NCI-H82 (cell line): Measurements from ENCODE around the gene TLX2.
A peak's percentile ranks its signal among the peaks of the same experiment; 100 is the strongest.

Source experiments
- DNase-seq: peaks from one replicate; lab custom pipeline; 2025; lab: John Stamatoyannopoulos, UW

Gene TLX2

DNA sequence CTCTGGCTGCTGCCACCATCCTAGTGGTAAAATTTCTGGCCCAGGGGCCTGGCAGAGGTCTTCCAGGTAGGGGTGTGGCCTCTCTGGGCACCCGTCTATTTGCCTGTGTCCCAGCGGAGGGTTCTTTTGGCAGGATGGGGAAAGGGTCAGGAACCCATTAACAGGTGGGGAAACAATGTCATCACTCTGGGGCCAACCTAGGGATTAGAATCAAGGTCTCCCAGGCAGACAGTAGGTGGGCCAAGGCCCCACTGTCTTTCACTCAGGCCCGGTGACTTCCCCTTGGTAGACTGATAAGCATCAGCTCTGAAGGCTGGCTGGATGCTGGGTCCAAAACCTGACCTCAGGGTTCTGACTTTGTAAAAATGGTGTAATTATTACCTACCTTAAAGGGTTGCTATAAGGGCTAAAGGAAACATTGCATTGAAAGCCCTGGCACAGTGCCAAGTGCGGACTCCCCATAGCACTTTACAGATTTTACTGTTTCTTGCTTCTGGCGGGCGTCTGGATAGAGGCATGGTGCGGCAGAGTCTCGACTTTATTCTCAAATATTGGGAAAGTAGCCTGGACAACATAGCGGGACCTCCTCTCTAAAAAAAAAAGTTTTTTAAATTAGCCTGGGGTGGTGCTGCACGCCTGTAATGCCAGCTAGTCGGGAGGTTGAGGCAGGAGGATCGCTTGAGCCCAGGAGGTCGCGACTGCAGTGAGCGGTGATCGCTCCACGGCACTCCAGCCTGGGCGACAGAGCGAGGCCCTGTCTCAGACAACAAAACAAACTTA, 17.1 kb upstream of the TLX2 start:
- no peak for DNase-seq

DNA sequence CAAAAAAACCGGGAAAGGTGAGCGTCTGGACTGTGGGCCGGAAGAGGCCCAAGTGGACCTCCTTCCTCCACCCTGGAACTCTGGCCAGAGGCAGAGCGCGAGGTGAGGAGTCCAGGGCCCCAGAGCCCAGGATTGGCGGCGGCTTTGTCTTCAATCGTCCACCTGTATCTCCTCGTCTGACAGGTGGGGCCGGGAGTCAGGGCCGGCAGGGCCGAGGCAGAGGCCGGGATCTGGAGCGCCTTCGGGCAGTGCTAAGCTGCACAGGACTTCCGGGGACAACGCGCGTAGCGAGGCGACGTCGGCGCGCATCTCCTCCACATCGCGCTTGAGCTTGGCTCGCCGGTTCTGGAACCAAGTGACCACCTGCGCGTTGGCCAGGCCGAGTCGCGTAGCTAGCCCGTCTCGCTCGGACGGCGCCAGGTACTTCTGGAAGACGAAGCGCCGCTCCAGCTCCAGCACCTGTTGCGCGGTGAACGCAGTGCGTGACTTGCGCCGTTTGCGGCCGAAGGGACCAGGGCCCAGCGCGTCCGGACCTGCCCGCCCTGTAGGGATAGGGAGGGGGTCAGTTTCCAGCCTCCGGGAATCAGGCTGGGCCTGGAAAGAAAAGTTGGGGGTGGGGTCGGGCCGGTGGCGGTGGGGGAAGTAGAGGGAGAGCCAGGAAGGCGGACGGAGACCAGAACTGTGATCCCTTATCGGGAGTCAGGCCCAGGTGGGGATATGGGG, 16.3 kb upstream of the TLX2 start:
- DNase-seq, result no peak

DNA sequence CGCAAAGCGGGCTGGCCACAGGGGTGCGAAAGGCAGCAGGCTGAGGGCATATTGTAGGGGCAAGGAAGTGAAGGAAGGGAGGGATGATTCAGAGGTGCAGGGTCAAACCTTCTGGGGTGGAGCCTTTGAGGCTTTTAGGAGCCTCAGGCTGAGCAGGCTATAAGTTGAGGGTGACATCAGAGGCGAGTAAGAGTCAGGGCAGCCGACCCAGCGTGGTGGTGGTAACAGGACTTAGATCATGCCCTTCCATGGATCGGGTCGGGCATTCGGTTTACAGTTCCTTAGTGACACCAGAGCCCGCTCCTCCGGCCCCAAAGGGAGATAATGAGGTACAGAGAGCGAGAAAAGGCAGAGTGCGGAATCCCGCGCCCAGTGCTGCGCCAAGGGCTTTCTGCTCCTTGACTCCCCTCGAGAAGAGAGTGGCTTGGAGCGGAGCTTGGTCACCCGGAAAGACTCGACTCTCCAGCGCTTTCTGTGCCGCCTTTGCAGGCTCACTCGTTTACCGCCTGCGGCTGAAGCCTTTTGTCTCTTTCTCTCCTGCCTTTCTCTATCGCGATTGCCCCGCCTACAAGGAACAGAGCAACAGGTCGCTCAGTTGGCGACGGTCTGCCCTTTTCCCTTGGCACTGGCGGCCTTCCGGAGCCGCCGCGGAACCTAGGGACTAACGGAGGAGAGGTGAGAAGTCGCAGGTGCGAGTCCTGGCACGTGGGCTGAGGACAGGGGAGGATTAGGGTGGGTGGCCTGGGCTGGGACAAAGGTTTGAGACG, 15.6 kb upstream of the TLX2 start:
- no peak for DNase-seq

DNA sequence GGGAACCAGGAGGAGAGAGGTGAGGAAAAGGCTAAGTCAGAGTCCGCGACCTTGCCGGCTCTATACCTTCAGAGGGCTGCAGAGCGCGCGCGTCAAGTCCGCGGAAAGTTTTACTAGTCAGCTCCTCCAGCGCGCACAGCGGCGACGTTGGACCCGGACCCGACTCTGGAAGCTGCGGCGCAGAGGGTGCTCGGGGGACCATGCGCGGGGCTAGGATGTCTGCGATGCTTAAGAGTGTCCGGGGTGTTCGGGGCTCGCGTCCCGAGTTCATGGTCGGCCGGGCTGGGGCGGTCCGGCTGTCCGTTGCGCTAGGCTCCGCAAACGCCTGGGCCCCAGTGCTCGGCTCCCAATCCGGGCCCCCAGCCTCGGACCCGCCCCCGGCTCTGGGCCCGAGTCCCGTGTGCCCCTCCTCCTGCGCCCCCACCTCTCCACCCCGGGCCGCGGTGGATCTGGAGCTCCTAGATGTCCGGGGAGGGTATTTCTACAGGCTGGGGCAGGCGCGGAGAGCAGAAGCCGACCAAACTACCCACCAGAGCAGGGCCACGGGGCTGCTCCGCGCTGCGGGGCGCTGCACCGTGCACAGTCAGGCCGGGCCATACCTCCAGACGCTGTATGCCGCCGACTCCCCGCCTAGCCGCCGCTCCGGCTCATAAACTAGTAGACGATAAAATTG, 14.8 kb upstream of the TLX2 start, which contains the start of gene LBX2:
TSS of gene LBX2 (minus strand) at position 337 of the 673 bp plus-strand sequence. CDS start at position 271, 66 bp downstream.
- no peak for DNase-seq

DNA sequence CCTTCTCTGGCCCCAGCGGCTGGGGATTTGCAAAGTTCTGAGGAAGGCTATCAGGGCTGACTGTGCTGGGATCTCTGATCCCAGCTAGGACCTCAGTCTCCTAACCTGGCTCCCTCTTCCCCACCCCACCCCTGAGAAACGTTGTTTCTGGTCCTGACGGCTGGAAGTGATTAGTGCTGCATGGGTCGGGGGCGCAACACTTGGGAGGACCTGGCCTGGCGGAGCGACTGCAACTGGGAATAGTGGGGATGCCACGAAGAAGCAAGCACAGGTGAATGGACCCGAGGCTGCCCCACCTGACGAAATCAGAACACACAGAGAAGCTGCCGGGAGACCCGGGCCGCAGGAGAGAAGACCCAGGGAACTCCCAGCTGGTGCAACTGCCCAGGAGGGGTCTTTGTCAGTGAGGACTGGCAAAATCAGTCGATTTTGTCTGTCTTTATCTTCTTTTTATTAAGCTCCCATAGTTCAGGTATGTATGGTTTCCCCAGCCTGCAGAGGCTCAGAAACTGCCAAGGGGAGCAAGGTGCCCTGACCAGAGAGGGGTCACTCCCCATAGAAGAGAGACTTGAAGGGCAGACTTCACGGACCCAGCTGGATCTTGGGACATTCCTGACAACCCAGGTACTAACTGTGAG, 14.2 kb upstream of the TLX2 start:
- no peak for DNase-seq

DNA sequence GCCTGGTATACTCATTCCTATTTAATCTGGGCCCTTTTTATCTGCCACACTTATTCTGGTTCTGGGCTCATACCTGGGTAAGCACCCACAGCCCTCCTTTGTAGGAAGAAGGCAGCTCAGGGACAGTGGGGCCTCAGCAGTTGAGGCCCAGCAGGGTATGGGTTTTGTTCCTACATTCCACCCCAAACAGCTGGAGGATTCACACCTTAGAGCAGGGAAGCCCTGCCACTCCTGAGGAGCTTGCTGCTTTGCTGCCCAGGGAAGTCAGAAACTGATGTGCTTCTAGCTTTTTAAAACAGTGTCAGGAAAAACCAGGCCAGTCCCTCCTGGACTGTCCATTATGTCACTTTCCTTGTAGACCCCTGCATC, 13.7 kb upstream of the TLX2 start:
- DNase-seq, result no peak

DNA sequence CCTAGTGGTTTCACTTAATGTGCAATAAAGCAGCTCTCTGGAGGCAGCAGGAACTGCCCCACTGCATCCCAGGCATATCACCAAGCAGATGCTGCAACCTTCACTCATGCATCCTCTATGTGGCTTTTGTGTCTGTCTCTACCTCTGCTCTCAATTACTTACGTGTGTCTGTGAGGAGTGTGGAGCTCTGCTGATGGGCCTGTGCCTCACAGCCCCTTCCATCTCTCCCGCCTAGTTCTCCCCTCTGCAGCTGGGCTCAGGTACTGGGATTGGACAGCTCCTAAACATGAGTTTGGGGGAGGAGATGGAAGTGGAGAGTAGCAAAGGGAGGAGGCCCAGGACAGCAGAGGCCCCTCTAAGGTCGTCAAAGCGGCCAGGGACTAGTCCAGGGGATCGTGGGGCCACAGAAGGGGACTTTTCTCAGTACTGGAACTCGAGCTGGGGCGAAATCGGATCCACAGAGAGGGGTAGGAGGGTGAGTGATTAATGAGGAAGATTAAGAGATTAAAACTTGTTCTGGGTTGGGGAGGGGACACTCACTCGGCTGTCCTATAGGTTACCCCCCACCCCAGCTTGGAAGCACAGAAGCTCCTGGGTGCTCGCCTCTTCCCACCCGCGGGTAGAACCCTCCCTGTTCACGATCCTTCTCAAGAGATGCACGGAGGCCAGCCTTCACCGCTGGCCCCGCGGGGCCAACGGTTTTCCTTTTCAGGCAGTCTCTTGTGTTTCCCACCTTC, 12.7 kb upstream of the TLX2 start:
- DNase-seq, result peak; percentile 95

DNA sequence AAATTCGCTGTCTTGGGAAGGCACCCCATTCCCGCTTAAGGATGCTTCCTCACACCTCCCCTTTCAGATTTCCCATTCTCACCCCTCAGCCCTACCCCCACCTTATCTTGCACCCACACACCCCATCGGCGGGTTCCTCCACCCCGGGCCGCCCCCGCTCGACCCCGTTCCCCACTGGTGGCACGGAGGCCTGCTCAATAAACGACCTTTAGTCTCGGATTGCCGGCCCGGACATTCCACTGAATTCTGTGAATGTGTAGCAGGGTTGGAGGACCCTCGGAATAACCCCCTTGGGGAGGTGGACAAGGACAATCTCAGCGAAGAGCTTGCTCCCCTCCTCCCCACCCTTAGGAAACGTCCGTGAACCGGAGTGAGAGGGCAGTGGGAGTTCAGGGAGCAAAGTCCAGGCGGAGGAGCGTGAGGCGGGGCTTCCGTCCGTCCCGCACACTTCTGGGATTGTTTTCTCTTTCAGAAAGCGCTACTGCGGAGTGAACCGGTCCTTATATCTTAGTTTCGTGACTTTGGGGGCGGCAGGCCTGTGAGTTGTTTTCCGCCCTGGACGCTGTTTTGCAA, 12.0 kb upstream of the TLX2 start:
- no peak for DNase-seq

DNA sequence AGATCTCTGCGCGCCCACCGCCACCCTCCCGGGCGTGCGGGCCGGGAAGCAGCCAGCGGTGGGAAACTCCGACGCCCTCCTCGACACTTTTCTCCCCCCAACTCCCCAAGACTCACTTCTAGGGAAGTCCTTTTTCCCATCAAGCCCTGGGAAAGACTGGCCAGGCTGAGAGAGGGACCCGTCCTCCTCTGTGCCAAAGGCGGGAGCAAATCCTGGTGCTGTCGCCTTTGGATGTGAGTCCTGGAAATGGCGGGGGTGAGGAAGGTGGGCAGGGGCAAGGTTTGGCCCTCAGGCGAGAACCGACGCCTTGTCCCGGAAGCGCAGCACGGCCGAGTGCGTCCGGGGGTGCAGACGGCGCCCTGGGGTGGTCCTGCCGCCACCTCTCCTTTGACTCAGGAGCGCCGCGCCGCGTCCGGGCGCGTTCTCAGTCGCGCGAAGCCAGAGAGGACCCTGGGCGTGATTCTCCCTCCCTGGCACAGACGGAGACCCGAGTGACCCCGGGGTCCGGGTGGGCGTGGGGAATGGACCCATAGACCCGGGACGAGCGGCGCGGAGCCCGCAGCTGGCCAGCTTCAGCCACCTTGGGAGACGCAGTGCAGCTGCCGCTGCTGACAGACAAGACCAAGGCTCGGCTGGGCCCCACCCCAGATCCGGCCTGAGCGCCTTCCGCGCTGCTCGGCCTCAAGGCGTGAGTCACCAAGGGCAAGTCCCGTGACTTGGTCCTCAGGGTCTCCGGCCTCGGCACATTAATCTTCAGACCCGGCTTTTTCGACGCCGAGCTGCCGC, 11.3 kb upstream of the TLX2 start:
- peak; percentile 77 for DNase-seq

DNA sequence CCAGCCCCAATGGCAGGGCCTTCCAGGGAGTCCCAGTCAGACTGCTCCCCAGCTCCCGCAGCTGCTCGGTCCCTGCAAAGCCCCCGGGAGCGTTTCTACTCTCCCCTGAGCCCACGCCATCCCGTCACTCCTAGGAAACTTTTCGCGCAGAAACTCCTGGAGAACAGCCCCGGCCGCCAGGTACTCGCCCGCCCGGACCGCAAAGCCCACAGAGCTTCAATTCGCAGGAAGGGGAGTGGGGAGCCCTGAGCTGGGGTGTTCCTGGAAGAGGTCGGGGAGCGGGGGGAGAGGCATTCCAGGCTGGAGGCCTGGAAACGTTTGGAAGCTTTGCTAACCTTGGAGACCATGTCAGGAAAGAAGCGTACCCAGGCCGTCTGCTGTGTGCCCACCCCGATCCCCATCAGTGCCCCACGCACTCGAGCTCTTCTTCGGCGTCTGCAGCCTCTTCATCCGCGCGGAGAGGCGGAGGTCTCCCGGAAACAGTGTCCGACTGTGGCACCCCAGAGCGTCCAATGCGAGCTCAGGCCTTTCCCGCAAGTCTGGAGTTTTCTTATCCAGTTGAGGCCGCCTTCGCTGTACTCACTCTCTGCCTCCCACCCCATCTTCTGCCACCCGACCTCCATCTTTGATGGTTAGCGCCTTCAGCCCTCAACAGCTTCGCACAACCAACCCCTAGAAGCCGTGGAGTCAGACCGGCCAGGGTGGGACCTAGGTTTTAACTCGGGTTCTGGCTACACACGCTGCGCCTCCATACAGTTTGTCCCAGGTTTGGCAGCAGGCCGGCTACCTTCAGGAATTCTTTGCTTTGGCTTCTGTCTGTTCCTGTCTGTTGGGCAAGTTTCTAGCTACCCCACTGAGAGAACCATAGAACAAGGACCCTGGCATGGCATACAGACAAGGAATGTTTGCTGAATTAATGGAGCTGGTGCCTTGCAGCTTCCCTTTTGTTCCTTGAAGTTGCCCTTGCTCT, 10.5 kb upstream of the TLX2 start:
- DNase-seq, result no peak

DNA sequence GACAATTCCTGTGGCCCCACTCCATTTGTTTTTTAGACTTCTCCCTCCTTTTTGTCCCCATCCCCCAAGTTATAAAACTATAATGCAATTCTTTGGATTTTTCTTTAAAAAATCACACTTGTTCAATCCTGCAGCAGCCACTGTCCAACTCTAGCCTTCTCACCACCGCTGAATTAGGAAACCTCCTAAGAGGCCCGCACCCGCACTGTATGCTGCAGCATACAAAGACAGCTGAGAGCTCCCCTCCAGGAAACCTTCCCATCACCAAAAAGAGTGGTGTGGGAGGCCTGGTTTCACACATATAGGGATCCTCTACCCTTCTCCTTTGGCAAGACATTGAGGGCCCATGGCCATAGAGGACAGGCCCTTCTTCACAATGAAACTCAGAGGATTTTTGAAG, 9.7 kb upstream of the TLX2 start:
- DNase-seq, result no peak

DNA sequence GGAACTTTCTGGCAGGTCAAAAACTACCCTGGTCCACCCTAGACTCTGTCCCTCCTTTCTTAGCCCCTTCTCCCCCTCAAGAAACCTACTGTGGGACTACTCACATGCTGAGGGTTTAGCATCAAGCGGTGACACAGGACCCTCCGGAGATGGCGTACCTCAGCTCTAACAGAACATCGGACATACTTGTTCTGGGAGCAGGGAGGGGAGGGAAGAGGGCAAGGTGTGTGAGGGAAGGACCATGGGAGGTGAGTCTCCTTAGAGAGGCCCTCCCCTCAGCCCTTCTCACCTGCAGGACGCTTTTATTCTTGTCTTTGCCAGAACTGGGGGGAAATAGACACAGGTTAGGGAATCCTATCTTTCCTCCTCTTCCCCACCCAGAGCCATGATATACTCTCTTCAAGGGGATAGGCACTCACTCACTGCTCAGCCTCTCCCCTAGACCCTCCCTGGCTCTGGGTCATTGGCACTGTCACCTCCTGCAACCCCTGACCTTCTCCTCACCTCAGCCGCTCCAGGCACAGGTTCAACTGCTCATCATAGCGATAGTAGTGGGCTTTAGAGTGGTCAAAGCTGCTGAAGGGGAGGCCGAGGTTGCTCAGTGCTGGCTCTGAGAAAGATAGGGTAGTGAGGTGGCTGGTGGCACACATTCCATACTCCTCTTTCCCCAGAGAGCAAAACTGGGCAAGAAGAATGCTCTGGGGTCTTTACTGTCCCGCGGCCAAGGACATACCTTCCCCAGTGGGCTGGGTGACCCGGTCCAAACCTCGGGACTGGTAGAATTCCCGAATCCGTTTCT, 8.6 kb upstream of the TLX2 start:
- DNase-seq, result no peak

DNA sequence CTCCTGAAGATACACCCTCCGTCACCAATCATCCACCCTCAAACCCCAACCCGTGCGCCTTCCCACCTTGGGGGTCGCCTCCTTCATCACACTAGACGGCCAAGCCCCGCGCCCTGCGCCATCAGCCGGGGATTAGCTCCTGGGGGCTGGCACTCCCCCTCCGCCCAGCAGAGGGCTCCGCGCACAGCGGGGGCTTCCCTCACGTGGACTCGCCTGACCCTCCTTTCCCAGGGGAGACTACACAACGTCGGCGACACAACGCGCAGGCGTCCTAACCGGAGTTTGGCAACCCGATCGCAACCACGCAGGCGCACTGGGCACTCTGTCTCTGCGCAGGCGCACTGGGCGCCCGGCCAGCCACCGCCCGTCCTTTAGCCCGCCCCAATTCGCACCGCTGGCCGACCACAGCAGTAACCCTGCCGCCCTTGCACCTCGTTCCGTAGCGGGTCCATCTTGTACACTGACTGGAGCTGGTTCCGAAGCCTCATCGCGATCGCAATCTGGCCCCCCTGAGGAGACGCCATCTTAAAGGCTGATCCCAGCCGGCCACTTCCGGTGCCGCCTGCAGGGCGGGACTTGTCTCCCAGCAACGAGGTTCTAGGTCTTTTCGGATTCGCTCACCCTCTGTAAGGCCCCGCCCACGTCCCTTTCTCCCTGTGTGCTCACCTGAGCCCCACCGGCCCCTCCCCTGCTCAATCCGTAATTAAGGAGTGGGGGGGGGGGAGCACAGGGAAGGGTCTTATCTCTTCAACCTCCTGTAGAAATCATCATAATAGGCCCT, 6.9 kb upstream of the TLX2 start, which contains the start of gene PCGF1:
TSS of gene PCGF1 (minus strand) at position 551 of the 781 bp plus-strand sequence. CDS start at position 524, 27 bp downstream.
- DNase-seq, result peak; percentile 100

DNA sequence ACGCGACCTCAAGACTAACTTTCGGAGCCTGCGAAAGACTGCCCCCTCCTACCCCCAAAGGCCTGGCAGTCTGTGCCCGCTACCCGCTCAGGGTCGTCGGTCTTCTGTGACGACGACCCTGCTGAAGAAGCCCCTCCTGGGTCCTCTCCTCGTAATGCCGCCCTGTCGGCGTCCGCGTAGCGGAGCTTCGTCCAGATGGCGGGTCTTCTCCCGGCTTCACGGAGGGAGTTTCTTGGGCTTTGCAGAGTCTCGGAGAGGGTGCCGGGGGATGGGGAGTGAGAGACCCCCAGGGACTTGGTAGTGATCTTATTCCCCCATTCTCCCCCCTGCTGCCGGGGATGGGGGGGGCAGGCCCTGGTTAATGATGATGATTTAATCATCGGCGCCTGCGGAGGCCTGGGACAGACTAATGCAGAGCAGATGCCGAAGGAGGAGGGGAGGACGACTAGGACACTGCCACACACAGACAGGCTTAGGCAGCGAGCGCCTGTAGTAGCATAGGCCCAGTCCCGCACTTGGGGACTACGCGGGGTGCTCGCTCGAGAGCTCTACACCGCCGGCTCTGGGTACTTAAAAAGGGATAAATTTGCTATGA, 6.2 kb upstream of the TLX2 start:
- DNase-seq, result peak; percentile 99

DNA sequence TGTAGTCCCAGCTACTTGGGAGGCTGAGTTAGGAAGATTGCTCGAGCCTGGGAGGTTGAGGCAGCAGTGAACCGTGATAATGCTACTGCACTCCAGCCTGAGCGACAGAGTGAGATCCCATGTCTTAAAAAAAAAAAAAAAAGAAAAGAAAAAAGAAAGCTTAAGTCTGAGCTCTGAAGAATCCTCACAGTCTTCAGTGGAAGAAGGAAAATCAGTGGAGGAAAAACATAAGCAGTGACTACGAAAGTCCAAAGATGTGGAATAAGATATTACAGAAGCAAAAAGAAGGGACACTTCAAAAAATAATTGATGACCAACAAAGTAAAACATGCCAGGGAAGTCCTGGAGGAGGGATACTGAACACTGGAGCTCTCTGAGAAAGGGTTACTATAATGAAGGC, 4.0 kb upstream of the TLX2 start:
- DNase-seq, result no peak
